GM04504 (cell line): ENCODE results near the gene SLC2A4.
A peak's percentile ranks its signal among the peaks of the same experiment; 100 is the strongest.

ENCODE experiments used
- DNase-seq: peaks from one replicate; pipeline ENCODE4 v3.0.0-alpha.2; 2012; ENCODE audit warnings: low read depth

SLC2A4 gene

DNA sequence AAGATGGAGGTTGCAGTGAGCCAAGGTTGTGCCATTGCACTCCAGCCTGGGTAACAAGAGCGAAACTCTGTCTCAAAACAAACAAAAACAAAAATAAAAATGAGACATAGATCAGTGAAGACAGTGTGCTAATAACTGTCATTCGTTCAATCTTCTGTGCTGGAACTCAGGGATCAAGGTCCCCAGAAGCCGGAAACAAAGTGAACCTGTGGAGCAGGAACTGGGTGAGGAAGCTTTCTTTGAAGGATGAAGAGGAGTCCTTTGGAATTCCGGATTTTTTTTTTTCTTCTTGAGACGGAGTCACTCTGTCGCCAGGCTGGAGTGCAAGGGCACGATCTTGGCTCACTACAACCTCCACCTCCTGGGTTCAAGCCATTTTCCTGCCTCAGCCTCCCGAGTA is 2.1 kb upstream of the SLC2A4 start:
- no peak for DNase-seq

DNA sequence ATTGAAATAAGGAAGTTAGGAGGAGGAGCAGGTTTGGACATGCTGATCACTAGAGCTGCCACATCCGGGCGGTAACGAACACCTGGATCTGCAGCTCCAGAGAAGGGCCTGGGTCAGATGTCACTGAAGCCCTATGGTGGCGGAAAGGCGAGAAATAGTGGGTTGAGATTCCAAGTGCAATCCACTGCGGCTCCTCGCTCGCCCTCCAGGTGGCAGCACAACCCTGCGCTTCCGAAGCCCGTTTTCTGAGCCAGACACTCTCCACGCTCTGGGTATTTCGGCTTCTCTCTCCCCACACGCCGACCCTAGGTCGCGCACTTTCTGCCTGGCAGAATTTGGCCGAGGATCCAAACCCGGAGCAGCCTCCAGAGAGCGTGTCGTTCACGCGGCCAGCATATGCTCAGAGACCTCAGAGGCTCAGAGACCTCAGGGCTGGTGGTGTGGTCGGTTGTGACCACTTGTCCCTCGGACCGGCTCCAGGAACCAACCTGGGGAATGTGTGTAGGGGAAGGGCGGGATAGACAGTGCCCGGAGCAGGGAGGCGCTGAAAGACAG is 922 bp upstream of the SLC2A4 start:
- DNase-seq, result peak; percentile 55

DNA sequence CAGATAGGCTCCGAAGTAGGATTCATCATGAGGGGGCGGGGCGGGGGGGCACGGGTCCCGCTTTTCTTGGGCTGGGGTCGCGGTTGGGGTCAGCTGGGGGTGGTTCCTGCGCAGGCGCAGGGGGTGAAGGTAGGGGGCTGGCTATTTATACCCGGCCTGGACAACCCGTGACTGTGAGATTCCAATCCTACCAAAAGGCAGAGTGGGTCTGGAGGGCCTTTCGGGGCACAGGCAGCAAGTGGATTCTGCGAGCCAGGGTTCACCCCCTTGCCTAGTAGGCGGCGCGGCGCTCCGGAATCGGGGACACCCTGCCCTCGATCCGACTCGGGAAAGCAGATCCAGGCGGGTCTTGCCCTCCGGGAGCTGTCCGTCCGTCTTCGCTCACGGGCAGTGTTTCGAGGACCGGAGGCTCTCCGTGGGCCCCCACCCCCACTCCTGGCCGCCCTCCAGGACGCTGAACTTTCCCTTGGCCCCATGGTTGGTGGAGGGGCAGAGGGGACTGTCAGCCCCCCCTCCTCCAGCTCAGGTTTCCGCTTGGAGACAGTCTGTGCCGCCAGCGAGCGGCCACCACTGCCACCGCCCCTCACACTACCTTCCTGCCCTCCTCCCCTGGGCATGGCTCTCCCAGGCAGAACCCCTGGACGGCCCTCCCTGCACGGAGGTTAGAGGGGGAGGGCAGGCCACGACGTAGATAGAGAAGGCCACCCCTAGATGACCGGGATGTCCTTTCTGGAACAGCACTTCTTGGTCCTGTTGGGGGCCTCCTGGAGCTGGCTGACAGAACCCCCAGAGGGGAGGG is 634 bp downstream of the SLC2A4 start:
- no peak for DNase-seq

DNA sequence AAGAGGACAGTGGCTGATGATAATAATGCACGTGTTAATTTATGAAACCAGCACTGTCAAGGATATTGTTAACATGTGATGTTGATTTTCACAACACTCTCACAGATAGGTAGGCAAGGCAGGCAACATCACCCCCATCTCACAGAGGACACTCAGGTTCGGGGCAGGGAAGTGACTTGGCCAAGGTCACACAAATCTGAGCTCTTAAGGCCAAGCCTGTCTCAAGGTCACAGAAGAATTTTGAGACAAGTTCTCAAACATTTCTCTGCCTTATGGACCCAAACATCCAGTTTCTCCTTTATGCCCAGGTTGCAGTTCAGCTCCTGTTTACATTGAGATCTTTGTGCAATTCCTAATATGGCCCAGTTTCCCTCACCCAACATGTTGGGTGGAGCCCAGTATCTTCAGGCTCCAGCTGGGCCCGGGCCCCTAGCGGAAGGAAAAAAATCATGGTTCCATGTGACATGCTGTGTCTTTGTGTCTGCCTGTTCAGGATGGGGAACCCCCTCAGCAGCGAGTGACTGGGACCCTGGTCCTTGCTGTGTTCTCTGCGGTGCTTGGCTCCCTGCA is 1.3 kb downstream of the SLC2A4 start:
- DNase-seq, result no peak

DNA sequence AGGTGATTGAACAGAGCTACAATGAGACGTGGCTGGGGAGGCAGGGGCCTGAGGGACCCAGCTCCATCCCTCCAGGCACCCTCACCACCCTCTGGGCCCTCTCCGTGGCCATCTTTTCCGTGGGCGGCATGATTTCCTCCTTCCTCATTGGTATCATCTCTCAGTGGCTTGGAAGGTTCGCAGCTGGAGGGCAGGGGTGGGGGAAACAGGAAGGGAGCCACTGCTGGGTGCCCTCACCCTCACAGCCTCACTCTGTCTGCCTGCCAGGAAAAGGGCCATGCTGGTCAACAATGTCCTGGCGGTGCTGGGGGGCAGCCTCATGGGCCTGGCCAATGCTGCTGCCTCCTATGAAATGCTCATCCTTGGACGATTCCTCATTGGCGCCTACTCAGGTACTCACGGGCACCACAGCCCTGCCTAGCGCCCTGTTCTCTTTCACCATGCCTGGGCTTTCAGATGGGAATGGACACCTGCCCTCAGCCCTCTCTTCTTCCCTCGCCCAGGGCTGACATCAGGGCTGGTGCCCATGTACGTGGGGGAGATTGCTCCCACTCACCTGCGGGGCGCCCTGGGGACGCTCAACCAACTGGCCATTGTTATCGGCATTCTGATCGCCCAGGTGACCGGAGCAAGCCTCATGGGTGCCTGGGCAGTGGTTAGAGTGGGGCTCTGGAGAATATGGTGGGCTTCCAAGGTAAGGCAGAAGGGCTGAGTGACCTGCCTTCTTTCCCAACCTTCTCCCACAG is 2.1 kb downstream of the SLC2A4 start:
- DNase-seq, result no peak

DNA sequence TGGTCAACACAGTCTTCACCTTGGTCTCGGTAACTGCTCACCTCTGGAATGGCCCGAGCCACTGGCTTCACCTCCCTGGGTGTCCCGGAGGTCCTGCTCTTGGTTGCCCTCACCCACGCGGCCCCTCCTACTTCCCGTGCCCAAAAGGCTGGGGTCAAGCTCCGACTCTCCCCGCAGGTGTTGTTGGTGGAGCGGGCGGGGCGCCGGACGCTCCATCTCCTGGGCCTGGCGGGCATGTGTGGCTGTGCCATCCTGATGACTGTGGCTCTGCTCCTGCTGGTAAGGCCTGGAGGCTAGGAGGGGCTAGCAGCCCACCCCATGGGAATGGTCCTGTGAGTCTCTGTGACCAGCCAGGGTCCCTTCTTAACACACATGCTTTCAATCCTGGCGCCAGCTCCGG is 3.4 kb downstream of the SLC2A4 start:
- DNase-seq, result no peak

DNA sequence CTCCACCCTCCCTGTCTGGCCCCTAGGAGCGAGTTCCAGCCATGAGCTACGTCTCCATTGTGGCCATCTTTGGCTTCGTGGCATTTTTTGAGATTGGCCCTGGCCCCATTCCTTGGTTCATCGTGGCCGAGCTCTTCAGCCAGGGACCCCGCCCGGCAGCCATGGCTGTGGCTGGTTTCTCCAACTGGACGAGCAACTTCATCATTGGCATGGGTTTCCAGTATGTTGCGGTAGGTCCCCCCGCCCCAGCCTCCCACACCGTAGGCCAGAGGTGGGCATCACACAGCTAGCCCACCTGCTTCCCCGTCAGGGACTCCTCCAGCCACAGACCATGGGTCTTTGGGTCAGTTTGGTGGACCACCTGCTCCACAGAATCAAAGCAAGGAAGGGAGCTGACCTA is 4.2 kb downstream of the SLC2A4 start:
- no peak for DNase-seq

DNA sequence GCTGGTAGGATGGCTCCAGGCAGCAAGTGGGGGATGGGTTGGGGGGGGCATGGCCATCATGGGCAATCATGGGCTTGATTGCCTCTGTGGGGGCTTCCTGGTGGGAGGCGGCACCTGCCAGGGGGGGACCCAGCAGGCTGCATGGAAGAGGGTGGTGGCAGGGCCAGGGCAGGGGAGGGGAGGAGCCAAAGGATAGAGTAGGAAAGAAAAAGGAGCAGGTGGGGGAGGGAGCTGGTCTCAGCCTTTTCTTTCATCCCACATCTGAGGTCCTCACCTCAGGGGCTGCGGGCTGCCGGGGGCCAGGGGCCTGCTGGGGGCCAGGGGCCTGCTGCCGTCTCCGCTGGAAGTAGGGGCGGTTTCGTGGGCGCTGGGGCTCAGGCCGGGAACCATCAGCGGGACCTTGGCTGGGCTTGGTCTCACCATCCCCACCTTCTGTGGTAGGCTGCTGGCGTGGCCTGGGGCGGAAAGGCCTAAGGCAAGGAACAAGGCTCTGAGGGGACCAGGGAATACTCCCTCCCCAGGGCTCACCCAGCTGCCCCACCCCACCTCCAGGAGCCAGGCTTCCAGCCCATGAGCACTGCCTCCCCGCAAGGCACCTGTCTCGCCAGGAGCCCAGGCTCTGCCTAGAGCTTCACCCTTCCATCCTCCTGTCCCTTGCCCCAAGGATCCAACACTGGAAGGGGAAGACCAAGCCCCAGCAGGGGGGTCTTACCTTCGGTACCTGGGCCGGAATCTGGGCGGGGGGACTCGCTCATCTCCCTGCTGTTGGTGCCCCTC is 7.9 kb downstream of the SLC2A4 start:
- DNase-seq, result no peak

DNA sequence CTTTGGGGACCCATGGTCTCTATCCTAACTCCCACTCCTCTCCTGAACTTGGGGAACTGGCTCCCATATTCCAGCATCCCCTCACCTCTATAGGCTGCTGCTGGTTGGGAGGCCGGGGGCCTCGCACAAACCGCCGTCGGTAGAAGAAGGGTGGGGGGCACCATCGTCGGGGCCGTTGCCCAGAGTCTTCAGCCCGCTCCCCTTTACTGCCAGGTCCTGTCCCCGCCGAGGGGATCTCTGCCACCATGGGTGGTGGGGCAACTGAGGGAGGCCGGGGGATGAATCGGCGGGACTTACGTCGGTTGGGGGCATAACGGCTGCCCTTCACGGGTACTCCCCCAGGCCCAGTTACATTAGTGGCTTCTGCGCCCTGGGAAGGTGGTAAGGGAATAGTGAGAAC is 8.6 kb downstream of the SLC2A4 start:
- no peak for DNase-seq

DNA sequence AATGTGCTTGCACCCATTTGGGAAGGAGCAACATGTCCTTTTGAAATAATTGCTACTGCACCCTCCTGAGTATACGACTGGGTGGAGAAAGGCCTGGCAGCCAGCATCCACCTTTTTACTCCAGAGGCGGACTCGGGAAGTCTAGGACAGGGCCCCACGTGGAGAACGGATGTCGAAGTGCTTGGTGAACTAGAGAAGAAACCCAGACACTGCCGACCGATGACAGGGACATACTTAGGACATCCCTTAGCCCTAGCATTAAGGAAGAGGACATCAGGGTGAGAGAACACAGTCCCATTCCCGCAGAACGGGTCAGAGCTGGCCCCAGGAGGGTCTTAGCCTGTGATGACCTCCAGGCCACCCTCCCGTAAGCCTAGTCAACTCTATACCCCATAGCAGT is 9.2 kb downstream of the SLC2A4 start:
- no peak for DNase-seq

DNA sequence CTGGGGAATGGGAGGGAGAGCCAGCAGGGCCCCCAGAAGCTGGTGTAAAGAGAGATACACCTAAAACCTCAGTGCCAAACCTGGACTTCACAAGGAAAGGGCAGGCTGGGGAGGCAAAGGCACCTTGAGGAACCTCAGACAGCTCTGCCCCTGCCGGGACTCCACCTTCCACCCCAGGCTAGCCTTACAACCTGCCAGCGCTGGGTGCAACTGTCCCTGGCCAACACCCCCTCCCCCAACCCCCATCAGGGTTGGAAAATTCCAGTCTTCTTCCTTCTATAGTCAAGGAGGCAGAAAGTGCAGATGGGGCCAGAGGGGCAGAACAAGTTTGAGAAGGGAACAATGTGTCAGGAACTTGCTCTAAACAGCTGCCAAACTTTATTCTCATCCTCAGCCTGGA is 10.7 kb downstream of the SLC2A4 start:
- DNase-seq, result no peak

DNA sequence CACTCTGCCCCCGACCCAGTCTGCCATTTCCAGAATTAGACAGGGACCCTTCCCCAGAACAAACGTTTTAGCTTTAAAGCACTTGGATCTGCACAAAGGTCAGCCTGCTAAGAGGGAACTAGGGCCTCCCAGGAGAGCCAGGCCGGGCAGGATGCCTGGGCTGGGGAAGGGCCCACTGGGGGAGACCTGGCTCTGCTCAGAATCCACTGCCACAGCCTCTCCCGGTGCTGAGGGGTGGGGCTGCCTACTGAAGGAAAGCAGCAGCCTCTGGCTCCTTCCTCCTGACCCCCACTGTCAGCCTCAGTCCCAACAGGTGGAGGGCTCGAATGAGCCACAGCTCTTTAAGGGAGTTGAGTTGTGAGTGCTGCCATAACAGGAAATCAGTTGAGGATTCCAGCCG is 11.2 kb downstream of the SLC2A4 start:
- no peak for DNase-seq

DNA sequence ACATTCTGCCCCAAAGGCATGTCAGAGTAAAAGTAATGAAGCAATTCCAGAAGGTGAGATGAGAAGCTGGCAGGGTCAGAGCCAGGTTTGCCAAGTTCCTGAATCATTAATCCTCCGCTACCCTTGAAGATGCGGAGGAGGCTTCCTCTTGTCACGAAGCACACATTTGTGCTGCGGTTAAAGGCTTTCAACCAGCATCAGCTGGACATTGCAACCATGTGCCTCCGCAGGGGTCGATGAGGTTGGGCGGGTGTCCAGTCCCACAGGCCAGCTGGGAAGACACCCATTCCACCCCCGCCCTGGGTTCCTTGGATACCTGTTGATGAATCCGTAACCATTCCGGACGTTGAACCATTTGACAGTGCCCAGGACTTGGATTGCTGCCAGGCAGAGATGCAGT is 11.6 kb downstream of the SLC2A4 start:
- no peak for DNase-seq

DNA sequence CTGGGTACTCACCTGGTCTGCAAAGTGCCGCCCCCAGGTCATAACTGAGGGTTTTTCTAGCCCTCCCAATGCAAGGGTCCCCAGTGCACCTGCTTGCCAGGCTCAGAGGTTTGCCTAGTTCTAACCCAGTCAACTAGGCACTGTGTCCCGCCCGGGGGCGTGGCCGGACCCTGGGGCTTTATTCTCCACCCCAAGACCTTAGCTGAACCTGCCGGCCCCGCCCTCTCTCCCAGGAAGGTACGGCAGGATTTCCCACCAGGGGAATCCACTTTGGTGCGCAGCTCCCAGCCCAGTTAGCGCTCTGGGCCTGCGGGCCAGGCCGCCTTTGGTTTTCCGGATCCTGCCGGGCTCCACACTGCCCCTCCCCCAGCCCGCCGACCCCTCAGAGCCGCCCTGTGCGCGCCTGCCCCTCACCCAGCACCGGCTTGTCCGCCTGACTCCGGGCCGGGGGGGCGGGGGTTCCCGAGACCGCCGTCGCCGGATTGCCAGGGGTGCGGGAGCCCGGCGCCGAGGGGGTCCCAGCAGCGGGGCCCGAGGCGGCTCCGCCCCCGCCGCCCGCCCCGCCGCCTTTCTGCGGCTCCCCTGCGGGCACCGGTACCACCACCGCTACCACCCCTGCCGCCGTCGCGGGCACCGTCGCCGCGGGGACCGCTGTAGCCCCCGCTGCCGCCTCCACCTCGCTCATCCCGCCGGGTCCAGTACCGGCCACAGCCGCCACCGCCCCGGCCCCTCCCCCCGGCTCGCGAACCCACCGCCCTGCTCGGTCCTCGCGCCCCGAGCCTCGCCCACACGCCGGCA is 12.5 kb downstream of the SLC2A4 start:
- DNase-seq, result no peak

DNA sequence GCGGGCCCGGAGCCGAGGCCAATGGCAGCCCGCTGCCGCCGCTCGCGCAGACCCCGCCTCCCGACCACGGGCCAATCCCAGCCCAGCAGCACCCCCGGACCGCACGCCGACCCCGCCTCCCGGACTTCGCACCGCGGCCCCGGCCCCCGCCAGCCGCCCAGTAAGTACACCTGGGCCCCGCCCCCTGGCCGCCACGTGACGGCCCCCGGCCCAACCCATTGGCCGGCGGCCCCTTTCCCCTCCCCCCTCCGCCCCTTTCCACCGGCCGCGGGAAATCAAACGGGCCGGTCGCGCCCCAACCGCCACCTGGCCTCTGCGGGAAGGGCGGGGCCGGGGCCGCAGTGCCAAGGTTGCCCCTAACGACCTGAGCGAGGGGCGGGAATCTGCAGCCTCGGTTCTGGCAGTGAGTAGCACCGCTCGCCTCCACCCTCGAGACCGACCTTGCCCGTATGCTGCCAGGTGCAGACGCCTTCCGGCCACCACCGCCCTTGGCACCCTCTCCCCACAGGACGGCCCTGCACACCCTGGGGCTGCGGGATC is 13.2 kb downstream of the SLC2A4 start, which contains the start of gene YBX2:
Gene YBX2 (minus strand): TSS at position 26 of the 540 bp plus-strand sequence. CDS start 139 bp downstream, outside the sequence.
- DNase-seq, result no peak

DNA sequence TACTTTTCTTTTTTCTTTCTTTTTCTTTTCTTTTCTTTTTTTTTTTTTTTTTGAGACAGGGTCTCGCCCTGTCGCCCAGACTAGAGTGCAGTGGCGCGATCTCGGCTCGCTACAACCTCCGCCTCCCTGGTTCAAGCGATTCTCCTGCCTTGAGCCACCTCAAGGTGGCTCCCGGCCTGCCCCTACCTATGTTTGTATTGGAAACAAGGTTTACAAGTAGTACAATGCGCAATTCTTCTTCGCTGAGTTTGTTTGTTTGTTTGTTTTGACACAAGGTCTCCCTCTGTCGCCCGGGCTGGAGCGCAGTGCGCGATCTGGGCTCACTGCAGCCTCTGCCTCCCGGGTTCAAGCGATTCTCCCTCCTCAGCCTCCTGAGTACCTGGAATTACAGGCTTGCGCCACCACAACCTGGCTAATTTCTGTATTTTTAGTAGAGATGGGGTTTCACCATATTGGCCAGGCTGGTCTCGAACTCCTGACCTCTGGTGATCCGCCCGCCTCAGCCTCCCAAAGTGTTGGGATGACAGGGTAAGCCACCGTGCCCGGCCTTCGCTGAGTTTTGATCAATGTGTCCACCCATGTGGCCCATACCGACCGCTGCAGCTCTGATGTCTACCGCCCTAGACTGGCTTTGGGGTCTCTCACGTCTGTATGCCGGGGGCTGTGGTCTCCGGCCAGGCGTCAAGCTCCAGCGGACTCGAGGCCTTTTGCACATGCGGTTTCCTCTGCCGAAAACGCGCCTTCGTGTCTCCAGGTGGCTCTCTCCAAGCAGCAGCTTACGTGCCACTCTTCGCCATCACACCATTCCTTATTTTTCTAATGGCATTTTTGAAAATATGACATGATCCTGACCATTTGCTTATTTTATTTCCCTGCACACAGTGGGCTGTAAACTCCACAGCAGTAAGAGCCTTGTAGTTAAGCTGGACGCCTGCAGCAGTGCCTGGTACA is 14.0 kb downstream of the SLC2A4 start:
- no peak for DNase-seq

DNA sequence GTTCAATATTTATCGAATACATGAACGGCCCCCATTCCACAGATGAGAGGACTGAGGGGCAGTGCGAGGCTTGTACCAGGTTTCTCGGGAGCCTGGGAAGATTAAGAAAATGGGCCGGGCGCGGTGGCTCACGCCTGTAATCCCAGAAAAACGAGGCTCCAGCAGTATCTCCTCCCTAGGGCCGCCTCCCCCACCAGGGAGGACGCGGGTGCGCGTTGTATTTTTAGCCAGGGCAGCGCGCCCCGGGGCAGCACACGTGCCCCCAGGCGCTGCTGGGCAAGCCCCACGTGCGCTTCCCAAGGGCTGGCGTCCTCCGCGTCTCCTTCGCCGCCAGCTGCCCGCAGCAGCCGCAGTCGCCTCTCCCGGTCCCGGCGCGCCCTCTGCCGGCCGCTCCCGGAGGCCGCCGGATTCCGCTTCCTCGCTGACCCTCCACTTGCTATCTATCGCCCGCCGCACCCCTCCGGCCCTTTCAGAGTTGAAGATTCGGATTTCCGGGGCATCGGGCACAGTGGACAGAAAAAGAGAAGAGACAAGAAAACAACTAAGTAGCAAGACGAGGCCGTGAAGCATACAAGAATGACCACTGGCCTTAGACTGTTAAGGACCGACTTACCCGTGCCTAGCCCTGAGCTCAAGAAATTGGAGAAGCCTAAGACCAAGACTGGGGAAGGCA is 14.8 kb downstream of the SLC2A4 start:
- peak; percentile 49 for DNase-seq

DNA sequence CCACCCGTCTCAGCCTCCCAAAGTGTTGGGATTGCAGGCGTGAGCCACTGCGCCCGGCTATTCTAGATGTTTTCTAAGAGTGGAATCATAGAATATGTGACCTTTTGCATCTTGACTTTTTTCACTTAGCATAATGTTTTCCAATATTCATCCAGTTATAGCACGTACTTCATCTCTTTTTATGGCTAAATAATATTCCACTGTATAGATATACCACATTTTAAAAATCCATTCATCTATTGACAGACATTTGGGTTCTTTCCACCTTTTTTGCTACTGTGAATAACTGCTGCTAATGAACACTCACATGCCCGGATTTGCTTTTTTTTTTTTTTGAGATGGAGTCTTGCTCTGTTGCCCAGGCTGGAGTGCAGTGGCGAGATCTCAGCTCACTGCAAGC is 22.7 kb downstream of the SLC2A4 start:
- no peak for DNase-seq
